K562 (cell line): Measurements from ENCODE around the gene LGALS3. TPM values are rescaled to one million over a fixed set of nuclear protein-coding genes. Genes with fewer than 3 reads are reported as not detected.

Experiments used
- CBFA2T3 ChIP-seq: fragments of 450-650 bp; IDR thresholded peaks from 2 replicates; pipeline ENCODE4 v1.6.1; 2017
- HCFC1 ChIP-seq: IDR thresholded peaks from 2 replicates; pipeline ENCODE4 v1.6.1; 2012; ENCODE audit warnings: low read depth, low read length, improper control_type of control experiment
- HMG20A ChIP-seq: fragments of 450-650 bp; formaldehyde crosslinking; conservative IDR thresholded peaks from 2 replicates; pipeline ENCODE4 v1.4.0; 2020; ENCODE audit warnings: mild to moderate bottlenecking, mixed read lengths
- HMG20B ChIP-seq: fragments of 250-450 bp; sonication (Bioruptor Pico); IDR thresholded peaks from 2 replicates; pipeline ENCODE4 v1.5.0; 2021; ENCODE audit warnings: mild to moderate bottlenecking
- HNRNPK ChIP-seq: fragments of 200-400 bp; formaldehyde crosslinking; IDR thresholded peaks from one replicate; pipeline ENCODE4 v1.6.1; 2018; ENCODE audit warnings: mild to moderate bottlenecking, low read depth, low read length; ENCODE audit not compliant: poor library complexity, severe bottlenecking
- NFATC3 ChIP-seq: fragments of 450-650 bp; IDR thresholded peaks from 2 replicates; pipeline ENCODE4 v1.6.1; 2017; ENCODE audit warnings: mild to moderate bottlenecking
- NONO ChIP-seq, 2 experiments: fragments of 200-400 bp in 1 of 2; fragments of 450-650 bp in 1 of 2; formaldehyde crosslinking in 1 of 2; IDR thresholded peaks; 2 replicates each; pipeline ENCODE4 v1.6.1; 2017; ENCODE audit warnings: low read depth in 2 of 2, mild to moderate bottlenecking in 2 of 2, moderate library complexity in 2 of 2, low read length in 1 of 2
- NR2C1 ChIP-seq, 2 experiments: fragments of 450-650 bp; IDR thresholded peaks; 2 replicates each; pipeline ENCODE4 v1.6.1; 2017; ENCODE audit warnings: mild to moderate bottlenecking in 2 of 2, antibody characterized with exemption in 1 of 2, inconsistent platforms in 1 of 2, missing compliant biosample characterization in 1 of 2, missing genetic modification characterization in 1 of 2
- POLR2B ChIP-seq: fragments of 450-650 bp; IDR thresholded peaks from 2 replicates; pipeline ENCODE4 v1.6.1; 2018; ENCODE audit warnings: low read depth; ENCODE audit not compliant: partially characterized antibody
- U2AF2 ChIP-seq: fragments of 200-400 bp; formaldehyde crosslinking; optimal IDR thresholded peaks from 2 replicates; pipeline ENCODE3; 2017; ENCODE audit warnings: low read depth, mild to moderate bottlenecking, low read length
- ZKSCAN3 ChIP-seq: fragments of 250-450 bp; sonication (Bioruptor Pico); IDR thresholded peaks from 2 replicates; pipeline ENCODE4 v1.4.0; 2020
- ZNF12 ChIP-seq: sonication (generic); formaldehyde crosslinking; IDR thresholded peaks from 2 replicates; pipeline ENCODE4 v1.4.0; 2020; ENCODE audit warnings: mild to moderate bottlenecking, missing genetic modification reagents
- ZNF57 ChIP-seq: fragments of 450-650 bp; formaldehyde crosslinking; IDR thresholded peaks from 2 replicates; pipeline ENCODE4 v1.4.0; 2020; ENCODE audit warnings: mild to moderate bottlenecking, moderate library complexity
- polyA plus RNA-seq, 8 experiments: library from polyadenylated mRNA; depleted of rRNA in 4 of 8; stranded (reverse) in 5 of 8; unstranded in 3 of 8; fragments of >200 nt; fragmentation: Nextera tagmentation in 2 of 8; fragmentation: Illumina TruSeq in 1 of 8; extraction: Ambion mirVana in 2 of 8; extraction: Trizol in 1 of 8; gene quantifications; 2 replicates each; pipeline versions ENCODE4 v1.2.1 to v1.2.3, GENCODE V29; 2011 to 2014; ENCODE audit warnings: inconsistent platforms in 1 of 8, missing spikeins in 1 of 8
- total RNA-seq, 7 experiments: library from RNA; depleted of rRNA in 6 of 7; stranded (reverse); fragments of >200 nt in 6 of 7; fragmentation: Illumina TruSeq in 2 of 7; extraction: Trizol in 2 of 7; gene quantifications; 2 replicates each; pipeline versions ENCODE4 v1.2.1 to v1.2.3, GENCODE V29; 2011 to 2021; ENCODE audit warnings: low replicate concordance in 1 of 7
- TF ChIP-seq, protein P1 (sequence below): fragments of 250-450 bp; sonication (Bioruptor Pico); IDR thresholded peaks from 2 replicates; pipeline ENCODE4 v1.5.0; 2021; ENCODE audit warnings: mild to moderate bottlenecking, borderline replicate concordance
- TF ChIP-seq, protein P2 (sequence below): sonication (generic); formaldehyde crosslinking; IDR thresholded peaks from 2 replicates; pipeline ENCODE4 v1.8.0; 2022; ENCODE audit warnings: mild to moderate bottlenecking, missing genetic modification reagents
- TF ChIP-seq, protein P3 (sequence below): sonication (generic); formaldehyde crosslinking; IDR thresholded peaks from 2 replicates; pipeline ENCODE4 v1.8.0; 2023; ENCODE audit warnings: missing genetic modification reagents, mild to moderate bottlenecking, borderline replicate concordance
- TF ChIP-seq, protein P4 (sequence below), 2 experiments: IDR thresholded peaks; 2 replicates each; pipeline ENCODE4 v1.6.1; 2011; ENCODE audit warnings: borderline replicate concordance in 1 of 2, control low read depth in 1 of 2, low read depth in 1 of 2, low read length in 1 of 2, mild to moderate bottlenecking in 1 of 2, mixed read lengths in 1 of 2, moderate library complexity in 1 of 2; ENCODE audit not compliant: insufficient read depth in 1 of 2, insufficient read length in 1 of 2, poor library complexity in 1 of 2, severe bottlenecking in 1 of 2; ENCODE audit errors: extremely low read depth in 1 of 2

LGALS3 gene
- total and polyA plus RNA-seq, 9 of the 15 experiments (the other 6 are each of a cell fraction or from before 2014, with no cell fraction given), result 0.04 to 1.9 (median 1.1) TPM

DNA sequence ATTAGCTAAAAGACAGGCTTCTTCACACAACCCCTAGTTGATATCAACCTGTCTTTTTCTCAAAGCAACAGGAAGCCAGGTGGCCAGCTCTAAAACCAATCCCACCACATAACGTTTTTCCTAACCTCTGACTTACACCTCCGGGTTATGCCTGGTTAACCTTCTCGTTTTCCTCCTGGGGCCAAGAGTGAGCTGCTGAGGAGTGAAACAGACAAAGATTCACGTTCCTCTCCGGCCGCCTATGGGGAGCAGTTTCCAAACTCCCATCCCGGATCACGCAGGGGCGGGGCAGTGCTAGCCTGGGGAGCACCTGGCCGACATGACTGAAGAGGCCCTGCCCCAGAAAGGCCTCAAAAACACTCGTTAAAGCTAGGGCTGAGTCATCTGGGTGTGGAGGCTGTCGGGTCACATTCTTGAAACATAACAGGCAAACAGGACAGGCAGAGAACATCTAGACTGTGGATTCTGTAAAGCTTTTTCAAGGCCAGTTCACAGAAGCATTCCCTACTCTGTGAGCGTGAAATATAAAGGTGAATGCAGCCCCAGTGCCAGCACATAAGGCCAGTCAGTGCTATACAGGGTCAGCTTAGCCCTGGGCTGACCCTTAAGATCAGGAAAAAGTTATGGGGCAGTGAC lies 25.9 kb upstream of the LGALS3 start (continued):
- TF ChIP-seq, protein P1, sequence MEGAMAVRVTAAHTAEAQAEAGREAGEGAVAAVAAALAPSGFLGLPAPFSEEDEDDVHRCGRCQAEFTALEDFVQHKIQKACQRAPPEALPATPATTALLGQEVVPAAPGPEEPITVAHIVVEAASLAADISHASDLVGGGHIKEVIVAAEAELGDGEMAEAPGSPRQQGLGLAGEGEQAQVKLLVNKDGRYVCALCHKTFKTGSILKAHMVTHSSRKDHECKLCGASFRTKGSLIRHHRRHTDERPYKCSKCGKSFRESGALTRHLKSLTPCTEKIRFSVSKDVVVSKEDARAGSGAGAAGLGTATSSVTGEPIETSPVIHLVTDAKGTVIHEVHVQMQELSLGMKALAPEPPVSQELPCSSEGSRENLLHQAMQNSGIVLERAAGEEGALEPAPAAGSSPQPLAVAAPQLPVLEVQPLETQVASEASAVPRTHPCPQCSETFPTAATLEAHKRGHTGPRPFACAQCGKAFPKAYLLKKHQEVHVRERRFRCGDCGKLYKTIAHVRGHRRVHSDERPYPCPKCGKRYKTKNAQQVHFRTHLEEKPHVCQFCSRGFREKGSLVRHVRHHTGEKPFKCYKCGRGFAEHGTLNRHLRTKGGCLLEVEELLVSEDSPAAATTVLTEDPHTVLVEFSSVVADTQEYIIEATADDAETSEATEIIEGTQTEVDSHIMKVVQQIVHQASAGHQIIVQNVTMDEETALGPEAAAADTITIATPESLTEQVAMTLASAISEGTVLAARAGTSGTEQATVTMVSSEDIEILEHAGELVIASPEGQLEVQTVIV (CRISPR knock-in tag), result no peak
- TF ChIP-seq ZKSCAN3 (CRISPR knock-in tag) (no peak), POLR2B (no peak), HMG20B (CRISPR knock-in tag) (no peak), ZNF12 (CRISPR knock-in tag) (no peak), ZNF57 (CRISPR knock-in tag) (no peak), NFATC3 (no peak), U2AF2 (no peak), CBFA2T3 (peak; percentile 37; the same call in 1 of the 2 replicates), HNRNPK (no peak), NR2C1 (IDR thresholded peaks at IDR 0.05) (peak; percentile 70), NR2C1 (tag; IDR thresholded peaks at IDR 0.05) (peak; percentile 47; the same call in 1 of the 2 replicates), HCFC1 (no peak; the same call in 1 of the 2 replicates), HMG20A (no peak), NONO (IDR thresholded peaks at IDR 0.05; ENCODE audit: low read depth in 2 of 2, low read length in 1 of 2) (no peak)
- TF ChIP-seq, protein P2, sequence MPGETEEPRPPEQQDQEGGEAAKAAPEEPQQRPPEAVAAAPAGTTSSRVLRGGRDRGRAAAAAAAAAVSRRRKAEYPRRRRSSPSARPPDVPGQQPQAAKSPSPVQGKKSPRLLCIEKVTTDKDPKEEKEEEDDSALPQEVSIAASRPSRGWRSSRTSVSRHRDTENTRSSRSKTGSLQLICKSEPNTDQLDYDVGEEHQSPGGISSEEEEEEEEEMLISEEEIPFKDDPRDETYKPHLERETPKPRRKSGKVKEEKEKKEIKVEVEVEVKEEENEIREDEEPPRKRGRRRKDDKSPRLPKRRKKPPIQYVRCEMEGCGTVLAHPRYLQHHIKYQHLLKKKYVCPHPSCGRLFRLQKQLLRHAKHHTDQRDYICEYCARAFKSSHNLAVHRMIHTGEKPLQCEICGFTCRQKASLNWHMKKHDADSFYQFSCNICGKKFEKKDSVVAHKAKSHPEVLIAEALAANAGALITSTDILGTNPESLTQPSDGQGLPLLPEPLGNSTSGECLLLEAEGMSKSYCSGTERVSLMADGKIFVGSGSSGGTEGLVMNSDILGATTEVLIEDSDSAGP (CRISPR knock-in tag), result no peak
- TF ChIP-seq, protein P3, sequence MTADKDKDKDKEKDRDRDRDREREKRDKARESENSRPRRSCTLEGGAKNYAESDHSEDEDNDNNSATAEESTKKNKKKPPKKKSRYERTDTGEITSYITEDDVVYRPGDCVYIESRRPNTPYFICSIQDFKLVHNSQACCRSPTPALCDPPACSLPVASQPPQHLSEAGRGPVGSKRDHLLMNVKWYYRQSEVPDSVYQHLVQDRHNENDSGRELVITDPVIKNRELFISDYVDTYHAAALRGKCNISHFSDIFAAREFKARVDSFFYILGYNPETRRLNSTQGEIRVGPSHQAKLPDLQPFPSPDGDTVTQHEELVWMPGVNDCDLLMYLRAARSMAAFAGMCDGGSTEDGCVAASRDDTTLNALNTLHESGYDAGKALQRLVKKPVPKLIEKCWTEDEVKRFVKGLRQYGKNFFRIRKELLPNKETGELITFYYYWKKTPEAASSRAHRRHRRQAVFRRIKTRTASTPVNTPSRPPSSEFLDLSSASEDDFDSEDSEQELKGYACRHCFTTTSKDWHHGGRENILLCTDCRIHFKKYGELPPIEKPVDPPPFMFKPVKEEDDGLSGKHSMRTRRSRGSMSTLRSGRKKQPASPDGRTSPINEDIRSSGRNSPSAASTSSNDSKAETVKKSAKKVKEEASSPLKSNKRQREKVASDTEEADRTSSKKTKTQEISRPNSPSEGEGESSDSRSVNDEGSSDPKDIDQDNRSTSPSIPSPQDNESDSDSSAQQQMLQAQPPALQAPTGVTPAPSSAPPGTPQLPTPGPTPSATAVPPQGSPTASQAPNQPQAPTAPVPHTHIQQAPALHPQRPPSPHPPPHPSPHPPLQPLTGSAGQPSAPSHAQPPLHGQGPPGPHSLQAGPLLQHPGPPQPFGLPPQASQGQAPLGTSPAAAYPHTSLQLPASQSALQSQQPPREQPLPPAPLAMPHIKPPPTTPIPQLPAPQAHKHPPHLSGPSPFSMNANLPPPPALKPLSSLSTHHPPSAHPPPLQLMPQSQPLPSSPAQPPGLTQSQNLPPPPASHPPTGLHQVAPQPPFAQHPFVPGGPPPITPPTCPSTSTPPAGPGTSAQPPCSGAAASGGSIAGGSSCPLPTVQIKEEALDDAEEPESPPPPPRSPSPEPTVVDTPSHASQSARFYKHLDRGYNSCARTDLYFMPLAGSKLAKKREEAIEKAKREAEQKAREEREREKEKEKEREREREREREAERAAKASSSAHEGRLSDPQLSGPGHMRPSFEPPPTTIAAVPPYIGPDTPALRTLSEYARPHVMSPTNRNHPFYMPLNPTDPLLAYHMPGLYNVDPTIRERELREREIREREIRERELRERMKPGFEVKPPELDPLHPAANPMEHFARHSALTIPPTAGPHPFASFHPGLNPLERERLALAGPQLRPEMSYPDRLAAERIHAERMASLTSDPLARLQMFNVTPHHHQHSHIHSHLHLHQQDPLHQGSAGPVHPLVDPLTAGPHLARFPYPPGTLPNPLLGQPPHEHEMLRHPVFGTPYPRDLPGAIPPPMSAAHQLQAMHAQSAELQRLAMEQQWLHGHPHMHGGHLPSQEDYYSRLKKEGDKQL (CRISPR knock-in tag), result no peak
- TF ChIP-seq, protein P4, sequence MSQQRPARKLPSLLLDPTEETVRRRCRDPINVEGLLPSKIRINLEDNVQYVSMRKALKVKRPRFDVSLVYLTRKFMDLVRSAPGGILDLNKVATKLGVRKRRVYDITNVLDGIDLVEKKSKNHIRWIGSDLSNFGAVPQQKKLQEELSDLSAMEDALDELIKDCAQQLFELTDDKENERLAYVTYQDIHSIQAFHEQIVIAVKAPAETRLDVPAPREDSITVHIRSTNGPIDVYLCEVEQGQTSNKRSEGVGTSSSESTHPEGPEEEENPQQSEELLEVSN (IDR thresholded peaks at IDR 0.05; ENCODE audit: borderline replicate concordance in 1 of 2, extremely low read depth in 1 of 2, insufficient read depth in 1 of 2, insufficient read length in 1 of 2, low read depth in 1 of 2, low read length in 1 of 2, poor library complexity in 1 of 2, severe bottlenecking in 1 of 2), result peak; percentile 42 to 53
